Caco-2 (cell line): Measurements from ENCODE around the gene PDE11A. TPM values are rescaled to one million over a fixed set of nuclear protein-coding genes. Genes with fewer than 3 reads are reported as not detected.

Experiments used
- BruUV-seq: library from RNA; stranded (reverse); fragments of 400-500 nt; replicated peaks from 2 replicates; lab custom pipeline; 2021; lab: Mats Ljungman, UMichigan
- CTCF ChIA-PET: fragments of 300-600 bp; sonication (Branson Sonifier 250); formaldehyde crosslinking; loops from one replicate; lab custom pipeline; 2022; ENCODE audit warnings: antibody characterized with exemption; lab: Charles Lee
- POLR2A ChIA-PET: fragments of 300-600 bp; sonication (Branson Sonifier 250); formaldehyde crosslinking; loops from one replicate; lab custom pipeline; 2022; ENCODE audit warnings: antibody characterized with exemption; lab: Charles Lee
- DNase-seq, 2 experiments: peaks; one replicate each; pipeline versions ENCODE4 v3.0.0 to v3.0.0-alpha.2; 2020 to 2022
- H3K27me3 ChIP-seq: replicated peaks from 2 replicates; pipeline ENCODE4 v1.6.0; 2011; ENCODE audit warnings: low read length; ENCODE audit not compliant: control insufficient read depth, insufficient read depth
- H3K36me3 ChIP-seq: 2 replicates; pipeline ENCODE4 v1.5.1; 2011; ENCODE audit warnings: low read length; ENCODE audit not compliant: control insufficient read depth, insufficient read depth
- H3K4me1 ChIP-seq: fragments of 250-450 bp; sonication (Bioruptor Pico); 2 replicates; pipeline ENCODE4 v1.5.1; 2020; ENCODE audit warnings: mild to moderate bottlenecking
- H3K4me3 ChIP-seq: 2 replicates; pipeline ENCODE4 v1.5.1; 2011; ENCODE audit warnings: low read depth, mild to moderate bottlenecking, control low read depth, low read length
- H3K9me3 ChIP-seq: fragments of 250-450 bp; sonication (Bioruptor Pico); 2 replicates; pipeline ENCODE4 v1.5.1; 2020; ENCODE audit warnings: mild to moderate bottlenecking, moderate library complexity
- H3K27ac Mint-ChIP-seq: one replicate; pipeline ENCODE4 v1.8.0; 2022; ENCODE audit warnings: mixed read lengths; ENCODE audit not compliant: unreplicated experiment
- H3K27me3 Mint-ChIP-seq: one replicate; pipeline ENCODE4 v1.8.0; 2022; ENCODE audit warnings: mixed read lengths; ENCODE audit not compliant: insufficient read depth, unreplicated experiment
- H3K36me3 Mint-ChIP-seq: one replicate; pipeline ENCODE4 v1.8.0; 2022; ENCODE audit warnings: mild to moderate bottlenecking, mixed read lengths; ENCODE audit not compliant: insufficient read depth, unreplicated experiment
- H3K4me1 Mint-ChIP-seq: one replicate; pipeline ENCODE4 v1.8.0; 2022; ENCODE audit warnings: low read depth, mixed read lengths; ENCODE audit not compliant: unreplicated experiment
- H3K4me3 Mint-ChIP-seq: one replicate; pipeline ENCODE4 v1.8.0; 2022; ENCODE audit warnings: mild to moderate bottlenecking, moderate library complexity, mixed read lengths; ENCODE audit not compliant: unreplicated experiment
- H3K9me3 Mint-ChIP-seq: one replicate; pipeline ENCODE4 v1.8.0; 2022; ENCODE audit warnings: mixed read lengths; ENCODE audit not compliant: unreplicated experiment
- CTCF ChIP-seq, 2 experiments: fragments of 200-600 bp in 1 of 2; IDR thresholded peaks; 1 replicate in 1 of 2; 2 replicates in 1 of 2; pipeline versions ENCODE4 v1.5.1 to v1.8.0; 2011 to 2022; ENCODE audit warnings: antibody characterized with exemption in 1 of 2, control low read depth in 1 of 2, inconsistent platforms in 1 of 2, low read depth in 1 of 2, low read length in 1 of 2, mild to moderate bottlenecking in 1 of 2, moderate library complexity in 1 of 2; ENCODE audit not compliant: insufficient read depth in 1 of 2, severe bottlenecking in 1 of 2, unreplicated experiment in 1 of 2
- intact Hi-C: fragments of 100-400 bp; cut with micrococcal nuclease; formaldehyde crosslinking; loops from one replicate; pipeline ENCODE4 v1.10.0; 2022; ENCODE audit not compliant: unreplicated experiment
- total RNA-seq: library from RNA; stranded (reverse); gene quantifications from 2 replicates; pipeline ENCODE4 v1.2.3, GENCODE V29; 2022

The PDE11A gene
- total RNA-seq, 1 experiment from 2014 or later = 0.25 TPM

- H3K4me3 Mint-ChIP-seq = no peak overlapping the region
- TF ChIP-seq CTCF (IDR thresholded peaks at IDR 0.05; ENCODE audit: insufficient read depth in 1 of 2, low read depth in 1 of 2, low read length in 1 of 2, severe bottlenecking in 1 of 2, unreplicated experiment in 1 of 2) = no peak
- peaks cover 20% of the 10 kb centered on the region for H3K4me1 Mint-ChIP-seq
- no peak for DNase-seq
- CTCF ChIA-PET = no interaction called here
- Histone ChIP-seq H3K9me3 (peaks cover 13% of the 10 kb centered on the region), H3K4me1 (peaks cover 27% of the 10 kb centered on the region), H3K4me3 (no peak overlapping the region), H3K36me3 (no peaks in the 10 kb centered on the region; the same call in none of the 2 replicates), H3K27me3 (no peaks in the 10 kb centered on the region)
- H3K27me3 Mint-ChIP-seq = no peaks in the 10 kb centered on the region
- no peak overlapping the region for H3K27ac Mint-ChIP-seq
- POLR2A ChIA-PET = no interaction called here
- H3K9me3 Mint-ChIP-seq = peaks cover 9% of the 10 kb centered on the region
- H3K36me3 Mint-ChIP-seq = no peaks in the 10 kb centered on the region
- intact Hi-C loops = loop anchor here (1.0 to 10.0 kb wide), 4 partner anchors 14 to 206 kb away; partner anchors contain the start of gene AGPS
- BruUV-seq = no TSS peak
Observed at GRCh38 chr2:177600917-177601316, 471.7 kb downstream of the PDE11A start.

DNA sequence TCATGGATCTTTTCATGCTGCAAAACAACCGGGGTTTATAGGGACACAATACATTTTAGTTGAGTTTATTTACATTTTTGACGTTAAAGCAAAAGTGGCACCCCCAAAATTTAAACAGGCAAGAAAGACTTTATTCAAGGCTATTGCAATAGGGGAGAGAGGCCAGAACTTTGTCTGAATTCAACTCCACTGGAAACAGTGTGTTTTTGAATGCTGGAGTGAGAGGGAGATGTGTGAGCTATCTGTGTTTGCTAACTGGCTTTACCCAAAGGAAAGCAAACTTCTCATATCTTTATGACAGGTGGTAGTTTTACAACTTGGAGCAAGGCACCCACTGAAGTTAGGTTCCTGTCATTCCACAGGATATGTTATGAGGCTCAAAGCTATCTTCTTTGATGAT lies 472.6 kb downstream of the PDE11A start:
- peaks cover 27% of the 10 kb centered on the region for H3K4me1 ChIP-seq
- BruUV-seq = no TSS peak
- H3K36me3 ChIP-seq = no peaks in the 10 kb centered on the region; the same call in none of the 2 replicates
- ChIA-PET CTCF (no interaction called here), POLR2A (no interaction called here)
- intact Hi-C loops = loop anchor here (1.0 to 10.0 kb wide), 4 partner anchors 13 to 205 kb away; partner anchors contain the start of gene AGPS
- no peak overlapping the region for H3K4me3 ChIP-seq
- H3K9me3 Mint-ChIP-seq = peaks cover 9% of the 10 kb centered on the region
- DNase-seq = peak; percentile 51 to 53
- H3K27ac Mint-ChIP-seq = peak overlapping the region; percentile 56
- H3K4me3 Mint-ChIP-seq = no peak overlapping the region
- no peaks in the 10 kb centered on the region for H3K36me3 Mint-ChIP-seq
- H3K27me3 ChIP-seq = no peaks in the 10 kb centered on the region
- H3K27me3 Mint-ChIP-seq = no peaks in the 10 kb centered on the region
- TF ChIP-seq CTCF (IDR thresholded peaks at IDR 0.05; ENCODE audit: insufficient read depth in 1 of 2, low read depth in 1 of 2, low read length in 1 of 2, severe bottlenecking in 1 of 2, unreplicated experiment in 1 of 2) = no peak
- H3K4me1 Mint-ChIP-seq = peaks cover 20% of the 10 kb centered on the region
- H3K9me3 ChIP-seq = peaks cover 13% of the 10 kb centered on the region

GRCh38 chr2:177599139-177599688 lies 473.4 kb downstream of the PDE11A start:
- BruUV-seq = no TSS peak
- no peak for DNase-seq
- peaks cover 9% of the 10 kb centered on the region for H3K9me3 Mint-ChIP-seq
- H3K27me3 Mint-ChIP-seq = no peaks in the 10 kb centered on the region
- no peaks in the 10 kb centered on the region for H3K27me3 ChIP-seq
- H3K4me3 ChIP-seq = no peak overlapping the region
- H3K36me3 ChIP-seq = no peaks in the 10 kb centered on the region; the same call in none of the 2 replicates
- H3K9me3 ChIP-seq = peaks cover 13% of the 10 kb centered on the region
- CTCF ChIA-PET = no interaction called here
- peaks cover 27% of the 10 kb centered on the region for H3K4me1 ChIP-seq
- H3K4me1 Mint-ChIP-seq = peaks cover 20% of the 10 kb centered on the region
- no peak overlapping the region for H3K4me3 Mint-ChIP-seq
- peak overlapping the region; percentile 56 for H3K27ac Mint-ChIP-seq
- no peaks in the 10 kb centered on the region for H3K36me3 Mint-ChIP-seq
- intact Hi-C loops = no loop called here
- POLR2A ChIA-PET = no interaction called here
- no peak for TF ChIP-seq CTCF (IDR thresholded peaks at IDR 0.05; ENCODE audit: insufficient read depth in 1 of 2, low read depth in 1 of 2, low read length in 1 of 2, severe bottlenecking in 1 of 2, unreplicated experiment in 1 of 2)
